G401 (cell line): ENCODE measurements around the gene LY6G6F. TPM values are rescaled to one million over a fixed set of nuclear protein-coding genes. Genes with fewer than 3 reads are reported as not detected.
"Not testable (repeated sequence)": the region's sequence is repeated elsewhere in the genome, so short reads cannot be mapped to it uniquely, and the experiment has no call there.

ENCODE experiments used
- DNase-seq: peaks from one replicate; pipeline ENCODE4 v3.0.0-alpha.2; 2015; ENCODE audit warnings: low spot score
- in situ Hi-C: cut with HindIII; loops from 2 replicates; pipeline ENCODE4 v1.10.0; 2016; ENCODE audit warnings: low sequenced_read_pairs, mixed read lengths
- total RNA-seq: library from RNA; depleted of rRNA; stranded (reverse); fragments of >200 nt; shearing (Covaris generic); gene quantifications from 2 replicates; pipeline ENCODE4 v1.2.3, GENCODE V29; 2014

Gene LY6G6F
- total RNA-seq, 1 experiment from 2014 or later = 1.1 TPM

GRCh38 chr6:31697555-31697954, 9.1 kb upstream of the LY6G6F start:
- DNase-seq = no peak
- in situ Hi-C loops = no loop called here

GRCh38 chr6:31700740-31701401, 5.8 kb upstream of the LY6G6F start:
- no peak for DNase-seq
- in situ Hi-C loops = no loop called here

GRCh38 chr6:31701666-31702404, 4.8 kb upstream of the LY6G6F start:
- peak; percentile 19 for DNase-seq
- in situ Hi-C loops = no loop called here

- DNase-seq = no peak
- in situ Hi-C loops = no loop called here
Measured at GRCh38 chr6:31702405-31702818, 4.3 kb upstream of the LY6G6F start.

- in situ Hi-C loops = no loop called here
- DNase-seq = peak; percentile 99
Measured at GRCh38 chr6:31702819-31703716, 3.6 kb upstream of the LY6G6F start, which contains the start of gene ABHD16A. TSS of gene ABHD16A (minus strand) at chr6:31703324. CDS start at chr6:31703281, 43 bp downstream.

- DNase-seq = no peak
- in situ Hi-C loops = no loop called here
Measured at GRCh38 chr6:31705931-31706330, 735 bp upstream of the LY6G6F start.

- in situ Hi-C loops = no loop called here
- no peak for DNase-seq
Measured at GRCh38 chr6:31707701-31708100, 1.0 kb downstream of the LY6G6F start.

- no peak for DNase-seq
- in situ Hi-C loops = no loop called here
Measured at GRCh38 chr6:31708224-31708623, 1.6 kb downstream of the LY6G6F start.

GRCh38 chr6:31709157-31709556, 2.5 kb downstream of the LY6G6F start:
- DNase-seq, in situ Hi-C loops: not testable (repeated sequence)

GRCh38 chr6:31710523-31711219, 4.0 kb downstream of the LY6G6F start:
- no peak for DNase-seq
- in situ Hi-C loops = no loop called here

GRCh38 chr6:31711233-31711632, 4.6 kb downstream of the LY6G6F start:
- in situ Hi-C loops = no loop called here
- DNase-seq = no peak

- no peak for DNase-seq
- in situ Hi-C loops = no loop called here
Measured at GRCh38 chr6:31712296-31712695, 5.6 kb downstream of the LY6G6F start.

- no peak for DNase-seq
- in situ Hi-C loops = no loop called here
Measured at GRCh38 chr6:31713465-31713864, 6.8 kb downstream of the LY6G6F start.

- DNase-seq = no peak
- in situ Hi-C loops = no loop called here
Measured at GRCh38 chr6:31713991-31714684, 7.5 kb downstream of the LY6G6F start.

- no peak for DNase-seq
- in situ Hi-C loops = no loop called here
Measured at GRCh38 chr6:31715022-31715958, 8.6 kb downstream of the LY6G6F start, which contains the start of gene LY6G6D. TSS of gene LY6G6D (plus strand) at chr6:31715348. CDS start at chr6:31715356, 8 bp downstream.

- no peak for DNase-seq
- in situ Hi-C loops = no loop called here
Measured at GRCh38 chr6:31717499-31718222, 11.0 kb downstream of the LY6G6F start.

GRCh38 chr6:31718265-31718664, 11.6 kb downstream of the LY6G6F start:
- in situ Hi-C loops = no loop called here
- no peak for DNase-seq
